IPS DF 6.9 (cell line): ENCODE measurements around the gene FN1.

ENCODE experiments used
- DNase-seq: peaks from one replicate; pipeline ENCODE4 v3.0.0-alpha.2; 2013; ENCODE audit warnings: low read depth, low spot score
- H3K27ac ChIP-seq: one replicate; pipeline ENCODE4 v1.5.1; 2013; ENCODE audit warnings: low read length, control low read depth
- H3K27me3 ChIP-seq: 2 replicates; pipeline ENCODE4 v1.6.1; 2013; ENCODE audit warnings: mild to moderate bottlenecking, low read length; ENCODE audit not compliant: control insufficient read depth, insufficient read depth
- H3K36me3 ChIP-seq: 2 replicates; pipeline ENCODE4 v1.6.1; 2013; ENCODE audit warnings: low read length; ENCODE audit not compliant: control insufficient read depth, insufficient read depth
- H3K4me1 ChIP-seq: 2 replicates; pipeline ENCODE4 v1.6.1; 2013; ENCODE audit warnings: low read length; ENCODE audit not compliant: control insufficient read depth, insufficient read depth
- H3K4me3 ChIP-seq: 2 replicates; pipeline ENCODE4 v1.5.1; 2013; ENCODE audit warnings: mild to moderate bottlenecking, low read length
- H3K9me3 ChIP-seq: 2 replicates; pipeline ENCODE4 v1.6.1; 2013; ENCODE audit warnings: low read length, inconsistent platforms; ENCODE audit not compliant: control insufficient read depth, insufficient read depth
- whole genome bisulfite sequencing: extraction: QIAGEN DNeasy Blood & Tissue Kit; methylation state at CpG from one replicate; pipeline ENCODE4 v1.1.7; 2013; ENCODE audit warnings: mixed read lengths, missing lambda C conversion rate; ENCODE audit not compliant: insufficient read length, insufficient coverage; 5-methylcytosine and 5-hydroxymethylcytosine counted together

The FN1 gene

DNA sequence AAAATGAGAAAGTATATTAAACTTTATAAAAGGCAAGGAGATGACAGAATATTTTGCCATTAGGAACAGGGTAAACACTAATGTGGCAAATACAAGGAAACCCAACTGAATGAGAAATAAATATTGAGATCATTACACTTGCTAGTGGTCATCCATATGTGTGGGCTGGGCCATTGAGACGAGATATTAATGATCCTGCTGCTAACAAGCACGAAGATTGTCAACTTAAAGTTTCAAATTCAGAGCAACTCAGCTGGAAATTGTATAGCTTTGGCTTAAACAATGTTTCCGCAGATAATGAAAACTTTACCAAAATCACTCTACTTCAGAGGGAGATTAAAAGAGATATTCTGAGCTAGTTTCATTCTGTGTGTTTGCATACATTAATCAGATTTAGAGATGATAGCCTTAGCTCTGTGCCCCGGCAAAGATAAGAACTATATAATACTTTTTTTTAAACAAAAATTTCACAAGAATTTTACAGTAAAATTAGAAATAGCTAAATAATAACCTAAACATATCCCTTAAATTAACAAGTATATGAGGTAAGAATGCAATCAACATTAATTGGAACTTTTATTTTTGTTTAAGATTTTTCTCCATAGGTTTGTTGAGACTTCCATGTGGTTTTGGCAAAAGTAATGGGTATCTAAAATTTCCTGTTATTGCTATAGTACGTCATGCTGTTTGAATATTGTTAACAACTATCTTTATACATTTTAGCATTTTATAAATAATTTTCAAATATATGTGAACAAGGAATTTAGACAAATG is 40.0 kb downstream of the FN1 start:
- peaks cover 9% of the 10 kb centered on the region; the same call in 1 of the 2 replicates for H3K36me3 ChIP-seq
- WGBS, result no CpG with 5 or more reads among the region's 5 CpGs

DNA sequence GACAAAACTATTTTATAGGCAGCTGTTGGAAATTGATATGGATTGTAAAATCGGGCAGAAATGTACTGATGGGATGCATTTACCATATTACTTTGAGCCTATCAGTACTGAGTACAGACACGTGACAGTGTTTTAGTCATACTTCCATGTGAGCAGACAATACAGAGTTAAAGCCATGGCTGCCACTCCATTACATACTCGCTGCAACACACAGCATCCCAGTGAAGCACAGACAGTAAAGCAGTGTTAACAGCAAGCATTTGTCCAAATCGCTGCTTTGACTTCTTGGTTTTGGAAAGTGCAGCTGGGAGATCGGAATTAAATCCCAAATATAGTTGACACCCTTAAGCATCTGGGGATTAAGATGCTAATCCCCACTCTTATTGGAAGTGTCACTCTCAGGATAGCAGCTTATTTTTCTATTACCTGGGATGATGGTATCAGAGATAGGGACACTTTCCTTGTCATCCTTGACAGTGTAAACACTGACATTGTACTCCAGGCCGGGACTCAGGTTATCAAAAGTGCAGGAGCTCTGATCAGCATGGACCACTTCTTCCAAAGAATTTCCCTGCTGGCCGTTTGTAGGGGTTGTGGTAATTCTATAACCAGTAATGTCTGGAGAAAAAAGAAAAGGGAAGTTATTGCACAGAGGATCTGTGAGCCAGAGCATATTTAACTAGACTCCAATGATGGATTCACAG is 41.6 kb downstream of the FN1 start:
- H3K27ac ChIP-seq, result no peak overlapping the region
- WGBS, result no CpG with 5 or more reads among the region's 7 CpGs
- H3K4me1 ChIP-seq, result no peaks in the 10 kb centered on the region
- no peak overlapping the region for H3K4me3 ChIP-seq
- no peaks in the 10 kb centered on the region for H3K27me3 ChIP-seq
- no peak for DNase-seq
- peaks cover 9% of the 10 kb centered on the region; the same call in 1 of the 2 replicates for H3K36me3 ChIP-seq
- no peaks in the 10 kb centered on the region for H3K9me3 ChIP-seq

More for the DNA sequence above, 40.0 kb downstream of the FN1 start:
- Histone ChIP-seq H3K4me3 (no peak overlapping the region), H3K9me3 (no peaks in the 10 kb centered on the region), H3K27ac (no peak overlapping the region), H3K27me3 (no peaks in the 10 kb centered on the region), H3K4me1 (no peaks in the 10 kb centered on the region)
- DNase-seq, result no peak

DNA sequence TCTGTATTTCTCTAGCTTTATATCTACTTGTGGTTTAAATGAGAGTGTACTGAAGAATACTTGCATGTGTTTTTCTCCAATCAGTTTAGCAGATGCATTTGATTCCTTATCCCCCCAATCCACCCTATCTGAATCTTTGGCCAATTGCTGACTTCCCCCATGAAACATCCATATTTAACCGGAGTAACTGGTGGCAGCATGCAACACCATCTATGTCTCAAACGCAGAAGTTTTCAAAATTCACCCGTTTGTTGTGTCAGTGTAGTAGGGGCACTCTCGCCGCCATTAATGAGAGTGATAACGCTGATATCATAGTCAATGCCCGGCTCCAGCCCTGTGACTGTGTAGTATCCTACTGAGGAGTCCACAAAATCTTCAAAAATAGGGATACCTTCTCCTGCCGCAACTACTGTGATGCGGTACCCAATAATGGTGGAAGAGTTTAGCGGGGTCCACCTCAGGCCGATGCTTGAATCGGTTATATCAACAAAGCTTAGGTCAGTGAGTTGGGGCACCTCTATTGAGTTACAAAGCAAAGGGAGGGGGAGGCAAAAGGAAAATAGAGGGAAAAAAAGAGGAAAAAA is 43.1 kb downstream of the FN1 start:
- Histone ChIP-seq H3K36me3 (peaks cover 7% of the 10 kb centered on the region; the same call in 1 of the 2 replicates), H3K27ac (no peak overlapping the region)
- no CpG with 5 or more reads among the region's 12 CpGs for WGBS

DNA sequence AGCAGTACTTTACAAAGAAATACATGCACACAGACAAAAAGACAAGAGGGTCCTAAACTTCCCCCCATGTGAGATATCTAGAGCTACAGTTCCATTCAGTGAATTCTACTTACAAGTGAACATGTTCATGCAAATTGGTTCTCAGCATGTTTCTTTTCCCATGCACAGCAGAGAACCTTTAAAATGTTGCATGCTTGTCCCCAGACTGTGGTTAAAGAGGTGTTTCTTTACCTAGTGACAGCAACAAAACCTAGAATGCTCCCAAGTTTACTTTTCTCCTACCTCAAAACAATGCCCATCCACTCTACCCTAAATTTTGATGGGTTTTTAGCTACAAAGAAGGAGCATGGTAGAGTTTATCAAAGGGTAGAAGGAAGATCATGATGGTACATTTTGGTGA is 43.7 kb downstream of the FN1 start:
- no peaks in the 10 kb centered on the region for H3K27me3 ChIP-seq
- H3K36me3 ChIP-seq, result peaks cover 7% of the 10 kb centered on the region; the same call in 1 of the 2 replicates
- H3K4me1 ChIP-seq, result peaks cover 2% of the 10 kb centered on the region
- H3K4me3 ChIP-seq, result no peak overlapping the region
- no peak for DNase-seq
- no peaks in the 10 kb centered on the region for H3K9me3 ChIP-seq
- H3K27ac ChIP-seq, result no peak overlapping the region

More for the DNA sequence above, 43.1 kb downstream of the FN1 start:
- no peak for DNase-seq
- Histone ChIP-seq H3K9me3 (no peaks in the 10 kb centered on the region), H3K4me3 (no peak overlapping the region), H3K27me3 (no peaks in the 10 kb centered on the region), H3K4me1 (peaks cover 2% of the 10 kb centered on the region)

DNA sequence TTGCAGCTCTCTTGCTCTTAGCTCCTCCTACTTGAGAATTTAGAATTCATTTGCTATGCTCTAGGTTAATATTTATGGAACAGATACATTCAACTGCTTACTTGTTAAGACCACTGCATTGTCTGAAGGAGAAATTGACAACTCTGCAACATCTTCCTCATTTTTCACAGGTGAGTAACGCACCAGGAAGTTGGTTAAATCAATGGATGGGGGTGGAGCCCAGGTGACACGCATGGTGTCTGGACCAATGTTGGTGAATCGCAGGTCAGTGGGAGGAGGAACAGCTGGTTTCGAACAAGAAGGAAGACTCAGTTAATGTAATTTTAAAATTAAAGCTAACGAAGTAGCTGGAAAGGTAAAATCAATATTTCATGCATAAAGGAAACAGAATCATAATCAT is 44.3 kb downstream of the FN1 start:
- no peak for DNase-seq
- H3K27me3 ChIP-seq, result no peaks in the 10 kb centered on the region
- H3K27ac ChIP-seq, result no peak overlapping the region
- H3K4me3 ChIP-seq, result no peak overlapping the region
- no CpG with 5 or more reads among the region's 5 CpGs for WGBS
- H3K36me3 ChIP-seq, result peaks cover 7% of the 10 kb centered on the region; the same call in 1 of the 2 replicates
- no peaks in the 10 kb centered on the region for H3K9me3 ChIP-seq
- H3K4me1 ChIP-seq, result peaks cover 2% of the 10 kb centered on the region

DNA sequence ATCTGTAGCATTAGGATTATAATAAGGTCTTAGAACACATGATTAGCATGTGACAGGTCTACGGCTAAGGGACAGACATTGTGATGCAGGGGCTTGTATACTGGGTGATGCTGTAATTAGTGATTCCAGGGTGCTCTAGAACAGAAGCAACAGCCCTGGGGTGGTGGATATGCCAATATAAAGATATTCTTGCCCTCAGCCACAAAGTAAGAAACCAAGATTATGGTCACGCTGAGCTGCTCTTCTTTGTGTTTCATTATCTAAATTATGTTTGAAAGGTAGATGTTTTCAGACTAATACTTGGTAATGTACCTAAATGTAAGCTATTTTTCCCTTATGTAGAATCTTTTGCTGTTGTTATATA is 45.3 kb downstream of the FN1 start:
- Histone ChIP-seq H3K36me3 (peaks cover 7% of the 10 kb centered on the region; the same call in 1 of the 2 replicates), H3K27me3 (no peaks in the 10 kb centered on the region), H3K4me3 (no peak overlapping the region), H3K4me1 (peaks cover 2% of the 10 kb centered on the region), H3K27ac (no peak overlapping the region), H3K9me3 (no peaks in the 10 kb centered on the region)
- no peak for DNase-seq
- no CpG with 5 or more reads among the region's 2 CpGs for WGBS

DNA sequence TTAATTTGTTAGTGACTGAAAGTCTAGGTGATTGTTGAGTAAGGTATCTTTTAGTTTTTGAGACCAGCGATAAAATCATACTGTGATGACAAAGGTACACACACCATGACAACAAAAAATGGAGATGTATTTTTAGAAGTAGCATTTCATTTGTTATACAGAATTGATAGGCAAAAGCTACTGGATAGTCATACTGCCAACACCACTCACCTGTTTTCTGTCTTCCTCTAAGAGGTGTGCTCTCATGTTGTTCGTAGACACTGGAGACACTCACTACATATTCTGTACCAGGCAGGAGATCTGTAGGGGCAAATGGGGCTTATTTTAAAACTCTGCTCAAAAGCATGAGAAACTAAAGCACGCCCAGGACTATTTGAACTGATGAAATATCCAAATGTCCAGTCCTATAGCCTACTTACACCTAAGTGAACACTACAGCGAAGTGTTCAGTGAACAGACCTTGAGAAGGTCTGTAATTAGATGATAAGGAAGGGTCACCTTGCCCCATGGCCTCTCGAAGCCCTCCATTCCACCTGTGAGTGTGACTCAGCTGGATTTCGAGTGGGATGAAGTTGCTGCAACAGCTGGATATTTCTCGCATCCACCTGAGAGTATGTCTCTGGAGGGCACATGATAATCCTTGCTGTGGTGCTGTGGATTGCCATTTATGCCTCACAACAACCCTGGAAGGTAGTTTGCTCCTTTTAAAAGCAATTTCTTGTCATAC is 47.7 kb downstream of the FN1 start:
- H3K36me3 ChIP-seq, result no peaks in the 10 kb centered on the region; the same call in 1 of the 2 replicates
- H3K9me3 ChIP-seq, result no peaks in the 10 kb centered on the region
- H3K4me3 ChIP-seq, result no peak overlapping the region
- no peak for DNase-seq
- no CpG with 5 or more reads among the region's 7 CpGs for WGBS
- no peak overlapping the region for H3K27ac ChIP-seq
- peaks cover 2% of the 10 kb centered on the region for H3K4me1 ChIP-seq
- no peaks in the 10 kb centered on the region for H3K27me3 ChIP-seq

DNA sequence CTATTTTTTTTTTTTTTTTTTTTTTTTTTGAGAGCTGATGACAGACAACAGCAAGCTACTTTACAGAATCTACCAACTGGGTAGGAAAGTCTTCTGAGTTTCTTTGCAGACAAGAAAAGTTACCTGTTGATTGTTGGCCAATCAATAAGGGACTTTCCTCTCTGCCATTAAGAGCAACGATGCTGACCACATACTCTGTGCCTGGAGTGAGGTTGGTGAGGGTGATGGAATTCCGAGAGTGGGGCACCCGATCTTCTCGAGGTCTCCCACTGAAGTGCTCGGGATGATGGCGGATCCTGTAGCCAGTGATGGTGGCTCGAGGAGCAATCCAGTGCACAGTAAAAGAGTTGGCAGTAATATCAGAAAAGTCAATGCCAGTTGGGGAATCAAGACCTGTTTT is 49.3 kb downstream of the FN1 start:
- Histone ChIP-seq H3K4me1 (peaks cover 2% of the 10 kb centered on the region), H3K27ac (no peak overlapping the region), H3K36me3 (no peaks in the 10 kb centered on the region; the same call in 1 of the 2 replicates), H3K4me3 (no peak overlapping the region), H3K27me3 (no peaks in the 10 kb centered on the region), H3K9me3 (no peaks in the 10 kb centered on the region)
- WGBS, result no CpG with 5 or more reads among the region's 7 CpGs
- no peak for DNase-seq

DNA sequence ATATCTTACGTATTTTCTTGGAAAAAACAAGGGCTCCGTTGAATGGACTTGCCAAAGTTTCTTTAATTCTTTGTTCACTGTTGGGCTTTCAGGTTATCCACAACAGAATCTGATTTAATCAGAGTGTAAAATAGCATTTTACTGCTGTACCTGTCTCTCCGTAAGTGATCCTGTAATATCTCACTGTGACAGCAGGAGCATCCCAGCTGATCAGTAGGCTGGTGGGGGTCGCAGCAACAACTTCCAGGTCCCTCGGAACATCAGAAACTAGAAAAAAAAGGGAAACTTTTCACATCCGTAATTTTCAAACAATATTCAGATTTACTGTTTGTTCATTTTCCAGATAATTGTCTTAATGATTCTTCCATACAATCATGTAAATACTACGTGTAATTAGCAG is 51.2 kb downstream of the FN1 start:
- no peaks in the 10 kb centered on the region for H3K9me3 ChIP-seq
- H3K4me3 ChIP-seq, result no peak overlapping the region
- no CpG with 5 or more reads among the region's 7 CpGs for WGBS
- H3K27me3 ChIP-seq, result no peaks in the 10 kb centered on the region
- H3K36me3 ChIP-seq, result no peaks in the 10 kb centered on the region; the same call in 1 of the 2 replicates
- H3K4me1 ChIP-seq, result peaks cover 2% of the 10 kb centered on the region
- no peak for DNase-seq
- no peak overlapping the region for H3K27ac ChIP-seq

DNA sequence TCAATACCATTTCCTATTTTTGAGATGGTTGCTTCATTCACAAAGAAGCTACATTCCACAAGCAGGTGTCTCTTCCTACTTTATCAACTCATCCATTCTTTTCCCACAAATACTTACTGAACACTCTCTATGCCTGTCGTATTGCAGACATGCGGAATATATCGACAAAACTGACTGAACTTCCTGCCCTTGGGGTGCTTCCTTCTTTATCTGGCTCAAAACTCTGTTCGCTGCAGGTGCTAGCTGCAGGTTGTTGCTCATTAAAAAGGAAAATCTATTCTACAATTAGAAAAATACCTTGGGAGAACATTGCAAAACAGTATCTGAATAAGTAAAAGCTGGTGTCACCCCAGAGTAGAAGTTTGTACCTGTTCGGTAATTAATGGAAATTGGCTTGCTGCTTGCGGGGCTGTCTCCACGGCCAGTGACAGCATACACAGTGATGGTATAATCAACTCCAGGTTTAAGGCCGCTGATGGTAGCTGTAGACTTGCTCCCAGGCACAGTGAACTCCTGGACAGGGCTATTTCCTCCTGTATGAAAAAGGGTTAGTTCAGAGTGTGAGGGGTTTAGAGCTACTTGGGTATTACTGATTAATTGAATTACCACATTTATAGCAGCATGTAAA is 52.1 kb downstream of the FN1 start:
- Histone ChIP-seq H3K27ac (no peak overlapping the region), H3K9me3 (no peaks in the 10 kb centered on the region), H3K36me3 (no peaks in the 10 kb centered on the region; the same call in 1 of the 2 replicates), H3K27me3 (no peaks in the 10 kb centered on the region), H3K4me1 (peaks cover 2% of the 10 kb centered on the region), H3K4me3 (no peak overlapping the region)
- DNase-seq, result no peak
- no CpG with 5 or more reads among the region's 8 CpGs for WGBS
